NOMO-1 (cell line): ENCODE results near the gene IRX3.
"Not testable (repeated sequence)": the region's sequence is repeated elsewhere in the genome, so short reads cannot be mapped to it uniquely, and the experiment has no call there.

Experiments used
- DNase-seq, 2 experiments: peaks; one replicate each; lab custom pipeline; 2025; ENCODE audit not compliant: unreplicated experiment in 2 of 2; lab: John Stamatoyannopoulos, UW

IRX3 gene

DNA sequence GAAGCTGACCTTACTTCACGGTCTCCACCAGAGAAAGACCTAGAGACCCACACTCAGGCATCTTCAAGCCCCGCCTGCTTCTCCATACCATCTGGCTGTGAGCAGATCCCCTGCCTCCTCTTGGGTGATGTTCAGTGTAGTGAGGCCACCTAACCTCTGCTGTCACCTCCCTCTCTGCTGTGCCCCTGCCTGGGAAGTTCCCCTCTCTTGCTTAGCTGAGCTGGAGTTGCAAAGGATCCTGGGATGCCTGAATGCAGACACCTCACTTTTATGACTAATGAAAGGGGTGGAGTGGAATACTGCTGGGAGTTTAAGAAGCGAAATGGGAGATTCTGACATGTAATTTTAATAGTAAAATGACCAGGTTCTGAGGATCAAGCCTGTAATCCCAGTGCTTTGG is 5.8 kb downstream of the IRX3 start:
- no peak for DNase-seq

- no peak for DNase-seq
Measured at GRCh38 chr16:54277845-54278703, 8.5 kb downstream of the IRX3 start.

- no peak for DNase-seq
Measured at GRCh38 chr16:54275956-54276355, 10.6 kb downstream of the IRX3 start.

DNA sequence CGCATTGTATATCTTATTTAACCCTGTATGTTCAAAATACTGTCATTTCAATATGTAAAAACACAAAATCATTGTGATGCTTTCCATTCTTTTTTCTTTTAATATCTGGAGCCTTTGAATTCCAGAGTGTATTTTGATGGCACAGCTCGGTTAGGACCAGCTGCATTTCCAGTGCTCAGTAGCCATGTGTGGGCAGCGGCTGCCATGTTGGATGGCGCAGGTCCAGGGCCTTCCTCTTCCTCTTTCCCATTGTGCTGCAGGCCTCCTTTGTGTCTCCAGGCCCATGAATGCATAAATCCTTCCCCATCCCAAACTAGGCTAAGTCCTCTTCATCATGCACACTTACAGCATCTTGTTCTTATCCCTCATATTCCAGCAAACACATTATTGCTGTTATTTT is 13.0 kb downstream of the IRX3 start:
- DNase-seq, result no peak

DNA sequence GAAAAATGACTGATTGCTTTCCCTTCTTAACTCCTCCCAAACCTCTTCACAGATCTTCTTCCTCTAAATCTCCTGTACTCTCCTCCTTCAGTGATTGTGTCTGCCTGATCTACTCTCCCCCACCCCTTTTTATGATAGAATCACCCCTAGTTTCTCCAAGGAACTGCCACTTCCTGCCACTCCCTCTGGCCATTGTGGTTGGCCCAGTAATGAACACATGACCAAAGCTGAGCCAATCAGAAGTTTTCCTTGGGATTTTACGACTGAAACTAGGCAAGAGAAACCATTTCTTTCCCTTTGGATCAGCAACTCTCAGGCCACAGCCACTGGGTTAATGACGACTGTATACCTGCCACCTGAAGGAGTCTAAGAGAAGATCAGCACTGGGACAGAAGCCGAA is 15.9 kb downstream of the IRX3 start:
- DNase-seq, result peak; percentile 41 to 59

DNA sequence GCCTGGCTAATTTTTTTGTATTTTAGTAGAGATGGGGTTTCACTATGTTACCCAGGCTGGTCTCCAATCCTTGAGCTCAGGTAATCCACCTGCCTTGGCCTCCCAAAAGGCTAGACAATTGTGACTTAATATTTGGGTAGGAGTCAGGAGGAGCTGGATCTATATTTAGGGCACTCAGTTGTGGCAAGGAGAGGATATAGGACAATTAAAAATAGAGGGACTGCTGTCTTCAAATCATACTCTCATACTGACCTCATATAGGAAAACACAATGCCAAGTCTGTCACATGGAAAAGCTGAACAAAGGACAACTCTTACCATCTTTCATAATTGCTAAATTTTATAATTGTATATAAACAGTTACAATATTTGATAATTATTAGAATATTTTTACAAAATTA is 17.1 kb downstream of the IRX3 start:
- DNase-seq, result no peak

DNA sequence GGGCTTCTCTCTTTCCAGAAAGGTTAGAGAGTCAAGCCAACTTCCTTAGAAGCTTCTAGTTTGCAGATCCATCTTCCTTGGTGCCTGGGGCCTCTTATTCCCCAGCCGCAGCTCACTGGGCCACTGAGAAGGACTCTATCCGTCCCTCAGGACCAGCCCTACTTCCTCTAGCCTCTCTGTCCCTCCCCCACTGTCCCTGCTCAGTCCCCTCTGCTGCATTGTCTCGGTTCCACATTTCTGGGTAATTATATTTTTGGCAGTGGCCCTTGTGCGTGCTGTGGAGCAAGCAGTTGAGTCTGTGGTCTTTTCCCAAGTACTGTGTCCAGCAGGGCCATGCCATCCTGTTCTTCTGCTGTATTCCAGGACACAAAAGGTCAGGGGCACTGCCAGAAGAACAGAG is 17.8 kb downstream of the IRX3 start:
- DNase-seq, result peak; percentile 79 to 88

- DNase-seq, result no peak
Measured at GRCh38 chr16:54268340-54268739, 18.2 kb downstream of the IRX3 start.

- DNase-seq, result peak; percentile 59 to 88
Measured at GRCh38 chr16:54266363-54266955, 20.1 kb downstream of the IRX3 start.

GRCh38 chr16:54265575-54266107 is 20.9 kb downstream of the IRX3 start:
- DNase-seq, result no peak

- DNase-seq, result no peak
Measured at GRCh38 chr16:54253118-54253517, 33.5 kb downstream of the IRX3 start.

- no peak for DNase-seq
Measured at GRCh38 chr16:54248863-54249710, 37.5 kb downstream of the IRX3 start.

- not testable (repeated sequence) for DNase-seq
Measured at GRCh38 chr16:54247705-54248104, 38.9 kb downstream of the IRX3 start.

DNA sequence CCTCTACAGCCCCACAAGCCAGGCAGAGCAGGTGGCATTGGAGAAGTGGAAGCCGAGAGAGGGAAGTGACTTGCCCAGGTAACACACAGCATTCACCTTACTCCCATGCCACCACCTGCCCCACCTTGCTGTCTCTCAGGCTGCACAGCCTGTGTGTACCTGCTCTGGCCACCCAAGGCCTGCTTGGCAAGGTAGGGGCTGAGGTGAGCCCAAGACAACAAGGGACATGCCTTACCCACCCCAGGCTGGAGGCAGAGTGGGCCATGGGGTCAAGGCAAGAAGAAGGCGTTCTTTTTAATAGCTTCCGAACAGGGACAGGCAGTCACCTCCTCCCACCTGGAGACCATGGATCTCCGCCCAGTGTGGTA is 40.1 kb downstream of the IRX3 start:
- no peak for DNase-seq

DNA sequence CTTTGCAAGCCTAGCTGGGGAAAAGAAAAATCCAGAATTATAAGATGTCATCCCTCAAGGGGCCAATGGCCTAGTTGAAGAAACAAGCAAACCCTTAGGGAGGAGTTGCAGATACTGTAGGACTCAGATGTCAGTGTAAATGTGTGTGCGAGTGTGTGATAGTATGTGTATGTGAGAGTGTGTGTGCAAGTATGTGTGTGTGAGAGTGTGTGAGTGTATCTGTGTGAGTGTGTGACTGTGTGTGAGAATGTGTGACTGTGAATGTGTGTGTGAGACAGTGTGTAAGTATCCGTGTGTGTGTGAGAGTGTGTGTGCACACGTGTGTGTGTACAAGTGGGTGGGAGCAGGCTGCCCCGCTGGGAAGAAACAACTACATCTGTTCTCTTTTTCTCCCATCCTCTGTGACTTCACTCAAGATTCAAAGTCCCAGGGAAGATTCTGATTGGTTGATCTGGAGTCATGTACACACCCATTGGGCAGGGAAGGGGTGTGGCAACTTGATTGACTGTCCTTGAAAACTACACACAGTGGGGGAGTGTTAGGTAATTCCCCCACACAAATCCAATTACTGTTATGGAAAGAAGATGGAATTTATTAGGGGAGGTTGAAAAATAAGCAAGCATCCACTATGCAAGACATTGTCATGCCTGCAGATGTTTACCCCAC is 40.7 kb downstream of the IRX3 start:
- no peak for DNase-seq

DNA sequence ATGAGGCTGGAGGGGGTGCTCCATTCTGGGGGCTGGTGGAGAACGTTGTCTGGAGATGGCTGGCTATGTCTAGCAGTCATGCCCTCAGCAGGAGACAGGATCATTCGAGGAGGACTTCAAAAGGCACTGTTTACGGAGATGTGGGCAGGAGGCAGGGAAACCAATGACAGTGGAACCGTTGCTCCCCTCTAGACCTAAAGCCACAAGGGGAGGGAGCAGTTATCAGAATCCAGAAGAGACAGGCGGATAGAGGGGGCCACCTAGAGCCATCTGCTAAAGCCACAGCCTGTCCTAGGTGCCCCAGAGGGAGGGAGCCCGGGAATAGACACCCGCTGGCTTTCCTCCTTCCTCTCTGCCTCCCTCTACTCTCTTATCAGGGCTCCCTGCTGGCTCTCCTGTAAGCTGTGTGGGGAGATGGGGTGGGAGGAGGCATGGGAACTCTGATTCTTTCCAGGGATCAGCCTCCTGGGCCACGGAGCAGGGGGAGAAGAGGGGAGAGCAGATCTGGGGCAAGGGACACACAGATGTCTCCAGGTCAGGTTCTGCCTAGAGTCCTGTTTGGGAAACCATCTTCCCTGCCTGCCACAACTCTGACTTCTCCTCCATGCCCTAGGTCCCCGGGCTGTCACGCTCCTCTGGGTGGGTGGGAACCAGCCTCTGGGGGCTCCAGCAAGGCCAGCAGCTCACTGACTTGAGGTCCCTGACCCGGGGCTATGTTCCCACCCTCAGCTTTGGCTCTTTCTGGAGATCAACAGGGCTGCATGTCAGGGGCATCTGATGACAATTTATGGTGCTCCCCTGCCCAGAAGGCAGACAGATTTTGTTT is 42.3 kb downstream of the IRX3 start:
- DNase-seq, result no peak

- no peak for DNase-seq
Measured at GRCh38 chr16:54243202-54243601, 43.4 kb downstream of the IRX3 start.

- DNase-seq, result no peak
Measured at GRCh38 chr16:54242199-54242598, 44.4 kb downstream of the IRX3 start.

DNA sequence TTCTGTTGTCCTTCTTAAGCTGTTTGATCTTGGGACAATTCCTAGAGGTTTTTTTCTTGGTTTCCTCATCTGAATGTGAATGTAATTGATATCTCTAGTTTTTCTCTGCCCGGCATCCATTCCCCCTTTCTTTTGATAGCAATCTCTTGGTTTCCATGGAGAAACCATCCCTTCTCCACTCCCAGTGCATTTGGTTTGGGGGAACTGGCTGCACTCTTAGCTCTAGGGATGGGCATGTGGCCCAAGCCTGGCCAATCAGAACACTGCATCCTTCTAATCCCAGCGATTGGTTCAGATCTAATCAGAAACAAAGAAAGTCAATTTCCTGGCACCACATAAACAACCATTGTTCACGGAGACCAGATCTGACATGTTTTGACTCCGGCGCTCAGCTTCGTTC is 45.1 kb downstream of the IRX3 start:
- DNase-seq, result no peak
